ENCODE results near the gene BAG3.
"Not testable (repeated sequence)": the region's sequence is repeated elsewhere in the genome, so short reads cannot be mapped to it uniquely, and the experiment has no call there.

DNA sequence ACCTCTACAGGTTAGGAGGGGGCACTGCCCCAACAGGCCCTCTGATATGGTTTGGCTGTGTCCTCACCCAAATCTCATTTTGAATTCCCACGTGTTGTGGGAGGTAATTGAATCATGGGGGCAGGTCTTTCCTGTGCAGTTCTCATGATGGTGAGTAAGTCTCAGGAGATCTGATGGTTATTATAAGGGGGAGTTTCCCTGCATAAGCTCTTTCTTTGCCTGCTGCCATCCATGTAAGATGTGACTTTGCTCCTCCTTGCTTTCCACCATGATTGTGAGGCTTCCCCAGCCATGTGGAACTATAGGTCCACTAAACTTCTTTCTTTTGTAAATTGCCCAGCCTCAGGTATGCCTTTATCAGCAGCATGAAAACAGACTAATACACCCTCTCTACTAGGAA is 59.8 kb downstream of the BAG3 start:
- not testable (repeated sequence) for TF ChIP-seq POLR2AphosphoS5 (IDR thresholded peaks at IDR 0.05; ENCODE audit: low read depth, low read length); POLR2A (IDR thresholded peaks at IDR 0.05; ENCODE audit: control extremely low read depth in 1 of 2, low read depth in 2 of 2, low read length in 2 of 2); GABPA (IDR thresholded peaks at IDR 0.05; ENCODE audit: borderline replicate concordance, insufficient read depth, low read length); SP1 (IDR thresholded peaks at IDR 0.05; ENCODE audit: low read depth, low read length); CEBPB (IDR thresholded peaks at IDR 0.05; ENCODE audit: low read depth, low read length); CHD1 (IDR thresholded peaks at IDR 0.05; ENCODE audit: low read depth, low read length); FOSL1 (IDR thresholded peaks at IDR 0.05; ENCODE audit: insufficient read depth, low read depth, low read length)
- TF ChIP-seq, protein P1, sequence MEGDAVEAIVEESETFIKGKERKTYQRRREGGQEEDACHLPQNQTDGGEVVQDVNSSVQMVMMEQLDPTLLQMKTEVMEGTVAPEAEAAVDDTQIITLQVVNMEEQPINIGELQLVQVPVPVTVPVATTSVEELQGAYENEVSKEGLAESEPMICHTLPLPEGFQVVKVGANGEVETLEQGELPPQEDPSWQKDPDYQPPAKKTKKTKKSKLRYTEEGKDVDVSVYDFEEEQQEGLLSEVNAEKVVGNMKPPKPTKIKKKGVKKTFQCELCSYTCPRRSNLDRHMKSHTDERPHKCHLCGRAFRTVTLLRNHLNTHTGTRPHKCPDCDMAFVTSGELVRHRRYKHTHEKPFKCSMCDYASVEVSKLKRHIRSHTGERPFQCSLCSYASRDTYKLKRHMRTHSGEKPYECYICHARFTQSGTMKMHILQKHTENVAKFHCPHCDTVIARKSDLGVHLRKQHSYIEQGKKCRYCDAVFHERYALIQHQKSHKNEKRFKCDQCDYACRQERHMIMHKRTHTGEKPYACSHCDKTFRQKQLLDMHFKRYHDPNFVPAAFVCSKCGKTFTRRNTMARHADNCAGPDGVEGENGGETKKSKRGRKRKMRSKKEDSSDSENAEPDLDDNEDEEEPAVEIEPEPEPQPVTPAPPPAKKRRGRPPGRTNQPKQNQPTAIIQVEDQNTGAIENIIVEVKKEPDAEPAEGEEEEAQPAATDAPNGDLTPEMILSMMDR (IDR thresholded peaks at IDR 0.05; ENCODE audit: control extremely low read depth in 1 of 3, insufficient read depth in 1 of 3, low read depth in 1 of 3, low read length in 3 of 3) = not testable (repeated sequence)
- TF ChIP-seq, protein P2, sequence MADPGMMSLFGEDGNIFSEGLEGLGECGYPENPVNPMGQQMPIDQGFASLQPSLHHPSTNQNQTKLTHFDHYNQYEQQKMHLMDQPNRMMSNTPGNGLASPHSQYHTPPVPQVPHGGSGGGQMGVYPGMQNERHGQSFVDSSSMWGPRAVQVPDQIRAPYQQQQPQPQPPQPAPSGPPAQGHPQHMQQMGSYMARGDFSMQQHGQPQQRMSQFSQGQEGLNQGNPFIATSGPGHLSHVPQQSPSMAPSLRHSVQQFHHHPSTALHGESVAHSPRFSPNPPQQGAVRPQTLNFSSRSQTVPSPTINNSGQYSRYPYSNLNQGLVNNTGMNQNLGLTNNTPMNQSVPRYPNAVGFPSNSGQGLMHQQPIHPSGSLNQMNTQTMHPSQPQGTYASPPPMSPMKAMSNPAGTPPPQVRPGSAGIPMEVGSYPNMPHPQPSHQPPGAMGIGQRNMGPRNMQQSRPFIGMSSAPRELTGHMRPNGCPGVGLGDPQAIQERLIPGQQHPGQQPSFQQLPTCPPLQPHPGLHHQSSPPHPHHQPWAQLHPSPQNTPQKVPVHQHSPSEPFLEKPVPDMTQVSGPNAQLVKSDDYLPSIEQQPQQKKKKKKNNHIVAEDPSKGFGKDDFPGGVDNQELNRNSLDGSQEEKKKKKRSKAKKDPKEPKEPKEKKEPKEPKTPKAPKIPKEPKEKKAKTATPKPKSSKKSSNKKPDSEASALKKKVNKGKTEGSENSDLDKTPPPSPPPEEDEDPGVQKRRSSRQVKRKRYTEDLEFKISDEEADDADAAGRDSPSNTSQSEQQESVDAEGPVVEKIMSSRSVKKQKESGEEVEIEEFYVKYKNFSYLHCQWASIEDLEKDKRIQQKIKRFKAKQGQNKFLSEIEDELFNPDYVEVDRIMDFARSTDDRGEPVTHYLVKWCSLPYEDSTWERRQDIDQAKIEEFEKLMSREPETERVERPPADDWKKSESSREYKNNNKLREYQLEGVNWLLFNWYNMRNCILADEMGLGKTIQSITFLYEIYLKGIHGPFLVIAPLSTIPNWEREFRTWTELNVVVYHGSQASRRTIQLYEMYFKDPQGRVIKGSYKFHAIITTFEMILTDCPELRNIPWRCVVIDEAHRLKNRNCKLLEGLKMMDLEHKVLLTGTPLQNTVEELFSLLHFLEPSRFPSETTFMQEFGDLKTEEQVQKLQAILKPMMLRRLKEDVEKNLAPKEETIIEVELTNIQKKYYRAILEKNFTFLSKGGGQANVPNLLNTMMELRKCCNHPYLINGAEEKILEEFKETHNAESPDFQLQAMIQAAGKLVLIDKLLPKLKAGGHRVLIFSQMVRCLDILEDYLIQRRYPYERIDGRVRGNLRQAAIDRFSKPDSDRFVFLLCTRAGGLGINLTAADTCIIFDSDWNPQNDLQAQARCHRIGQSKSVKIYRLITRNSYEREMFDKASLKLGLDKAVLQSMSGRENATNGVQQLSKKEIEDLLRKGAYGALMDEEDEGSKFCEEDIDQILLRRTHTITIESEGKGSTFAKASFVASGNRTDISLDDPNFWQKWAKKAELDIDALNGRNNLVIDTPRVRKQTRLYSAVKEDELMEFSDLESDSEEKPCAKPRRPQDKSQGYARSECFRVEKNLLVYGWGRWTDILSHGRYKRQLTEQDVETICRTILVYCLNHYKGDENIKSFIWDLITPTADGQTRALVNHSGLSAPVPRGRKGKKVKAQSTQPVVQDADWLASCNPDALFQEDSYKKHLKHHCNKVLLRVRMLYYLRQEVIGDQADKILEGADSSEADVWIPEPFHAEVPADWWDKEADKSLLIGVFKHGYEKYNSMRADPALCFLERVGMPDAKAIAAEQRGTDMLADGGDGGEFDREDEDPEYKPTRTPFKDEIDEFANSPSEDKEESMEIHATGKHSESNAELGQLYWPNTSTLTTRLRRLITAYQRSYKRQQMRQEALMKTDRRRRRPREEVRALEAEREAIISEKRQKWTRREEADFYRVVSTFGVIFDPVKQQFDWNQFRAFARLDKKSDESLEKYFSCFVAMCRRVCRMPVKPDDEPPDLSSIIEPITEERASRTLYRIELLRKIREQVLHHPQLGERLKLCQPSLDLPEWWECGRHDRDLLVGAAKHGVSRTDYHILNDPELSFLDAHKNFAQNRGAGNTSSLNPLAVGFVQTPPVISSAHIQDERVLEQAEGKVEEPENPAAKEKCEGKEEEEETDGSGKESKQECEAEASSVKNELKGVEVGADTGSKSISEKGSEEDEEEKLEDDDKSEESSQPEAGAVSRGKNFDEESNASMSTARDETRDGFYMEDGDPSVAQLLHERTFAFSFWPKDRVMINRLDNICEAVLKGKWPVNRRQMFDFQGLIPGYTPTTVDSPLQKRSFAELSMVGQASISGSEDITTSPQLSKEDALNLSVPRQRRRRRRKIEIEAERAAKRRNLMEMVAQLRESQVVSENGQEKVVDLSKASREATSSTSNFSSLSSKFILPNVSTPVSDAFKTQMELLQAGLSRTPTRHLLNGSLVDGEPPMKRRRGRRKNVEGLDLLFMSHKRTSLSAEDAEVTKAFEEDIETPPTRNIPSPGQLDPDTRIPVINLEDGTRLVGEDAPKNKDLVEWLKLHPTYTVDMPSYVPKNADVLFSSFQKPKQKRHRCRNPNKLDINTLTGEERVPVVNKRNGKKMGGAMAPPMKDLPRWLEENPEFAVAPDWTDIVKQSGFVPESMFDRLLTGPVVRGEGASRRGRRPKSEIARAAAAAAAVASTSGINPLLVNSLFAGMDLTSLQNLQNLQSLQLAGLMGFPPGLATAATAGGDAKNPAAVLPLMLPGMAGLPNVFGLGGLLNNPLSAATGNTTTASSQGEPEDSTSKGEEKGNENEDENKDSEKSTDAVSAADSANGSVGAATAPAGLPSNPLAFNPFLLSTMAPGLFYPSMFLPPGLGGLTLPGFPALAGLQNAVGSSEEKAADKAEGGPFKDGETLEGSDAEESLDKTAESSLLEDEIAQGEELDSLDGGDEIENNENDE (IDR thresholded peaks at IDR 0.05; ENCODE audit: insufficient replicate concordance, low read length) = not testable (repeated sequence)
- TF ChIP-seq, protein P3, sequence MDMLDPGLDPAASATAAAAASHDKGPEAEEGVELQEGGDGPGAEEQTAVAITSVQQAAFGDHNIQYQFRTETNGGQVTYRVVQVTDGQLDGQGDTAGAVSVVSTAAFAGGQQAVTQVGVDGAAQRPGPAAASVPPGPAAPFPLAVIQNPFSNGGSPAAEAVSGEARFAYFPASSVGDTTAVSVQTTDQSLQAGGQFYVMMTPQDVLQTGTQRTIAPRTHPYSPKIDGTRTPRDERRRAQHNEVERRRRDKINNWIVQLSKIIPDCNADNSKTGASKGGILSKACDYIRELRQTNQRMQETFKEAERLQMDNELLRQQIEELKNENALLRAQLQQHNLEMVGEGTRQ (IDR thresholded peaks at IDR 0.05; ENCODE audit: low read length) = not testable (repeated sequence)

All from H1 (cell line).